A549 (cell line): Measurements from ENCODE around the gene PAEP.

Experiments used
- CEBPB ChIP-seq, 2 experiments: fragments of >200 bp in 1 of 2; sonication (Bioruptor Twin) in 1 of 2; formaldehyde crosslinking in 1 of 2; IDR thresholded peaks; 2 replicates each; pipeline ENCODE4 v1.6.1; 2012 to 2016
- FOSL2 ChIP-seq, 2 experiments: fragments of 450-650 bp in 1 of 2; fragments of >200 bp in 1 of 2; sonication (Bioruptor Twin) in 1 of 2; formaldehyde crosslinking; IDR thresholded peaks; 2 replicates each; pipeline versions ENCODE4 v1.5.0 to v1.6.1; 2016 to 2020; ENCODE audit warnings: mild to moderate bottlenecking in 1 of 2, moderate library complexity in 1 of 2
- HMGXB4 ChIP-seq: fragments of 250-450 bp; sonication (Bioruptor Pico); IDR thresholded peaks from 2 replicates; pipeline ENCODE4 v1.5.0; 2021; ENCODE audit warnings: mild to moderate bottlenecking, moderate library complexity, borderline replicate concordance
- HOXB13 ChIP-seq: fragments of 250-450 bp; sonication (Bioruptor Pico); IDR thresholded peaks from 2 replicates; pipeline ENCODE4 v1.5.0; 2020; ENCODE audit warnings: low read depth, mild to moderate bottlenecking, moderate library complexity
- MYC ChIP-seq: IDR thresholded peaks from 2 replicates; pipeline ENCODE4 v1.6.1; 2012; ENCODE audit warnings: mild to moderate bottlenecking, inconsistent platforms, low read length, improper control_type of control experiment, borderline replicate concordance
- POLR2A ChIP-seq: IDR thresholded peaks from 2 replicates; pipeline ENCODE4 v1.6.1; 2012; ENCODE audit warnings: mild to moderate bottlenecking, low read length
- RAD21 ChIP-seq, 2 experiments: fragments of >200 bp in 1 of 2; sonication (Bioruptor Twin) in 1 of 2; formaldehyde crosslinking in 1 of 2; IDR thresholded peaks in 1 of 2; conservative IDR thresholded peaks in 1 of 2; 2 replicates in 1 of 2; 3 replicates in 1 of 2; pipeline ENCODE4 v1.6.1; 2012 to 2018; ENCODE audit warnings: inconsistent platforms in 1 of 2
- SREBF2 ChIP-seq: fragments of 450-650 bp; IDR thresholded peaks from 2 replicates; pipeline ENCODE4 v1.6.1; 2014; ENCODE audit warnings: mild to moderate bottlenecking, moderate library complexity
- USF2 ChIP-seq: fragments of 450-650 bp; IDR thresholded peaks from 2 replicates; pipeline ENCODE4 v1.6.1; 2014; ENCODE audit warnings: antibody characterized with exemption
- TF ChIP-seq, protein P1 (sequence below): fragments of >200 bp; sonication (Bioruptor Twin); formaldehyde crosslinking; IDR thresholded peaks from 3 replicates; pipeline ENCODE4 v1.5.1; 2016
- TF ChIP-seq, protein P2 (sequence below): fragments of 200-600 bp; sonication (generic); IDR thresholded peaks from 2 replicates; pipeline ENCODE4 v1.6.1; 2016; ENCODE audit warnings: antibody characterized with exemption, mild to moderate bottlenecking, moderate library complexity

- TF ChIP-seq, protein P1, sequence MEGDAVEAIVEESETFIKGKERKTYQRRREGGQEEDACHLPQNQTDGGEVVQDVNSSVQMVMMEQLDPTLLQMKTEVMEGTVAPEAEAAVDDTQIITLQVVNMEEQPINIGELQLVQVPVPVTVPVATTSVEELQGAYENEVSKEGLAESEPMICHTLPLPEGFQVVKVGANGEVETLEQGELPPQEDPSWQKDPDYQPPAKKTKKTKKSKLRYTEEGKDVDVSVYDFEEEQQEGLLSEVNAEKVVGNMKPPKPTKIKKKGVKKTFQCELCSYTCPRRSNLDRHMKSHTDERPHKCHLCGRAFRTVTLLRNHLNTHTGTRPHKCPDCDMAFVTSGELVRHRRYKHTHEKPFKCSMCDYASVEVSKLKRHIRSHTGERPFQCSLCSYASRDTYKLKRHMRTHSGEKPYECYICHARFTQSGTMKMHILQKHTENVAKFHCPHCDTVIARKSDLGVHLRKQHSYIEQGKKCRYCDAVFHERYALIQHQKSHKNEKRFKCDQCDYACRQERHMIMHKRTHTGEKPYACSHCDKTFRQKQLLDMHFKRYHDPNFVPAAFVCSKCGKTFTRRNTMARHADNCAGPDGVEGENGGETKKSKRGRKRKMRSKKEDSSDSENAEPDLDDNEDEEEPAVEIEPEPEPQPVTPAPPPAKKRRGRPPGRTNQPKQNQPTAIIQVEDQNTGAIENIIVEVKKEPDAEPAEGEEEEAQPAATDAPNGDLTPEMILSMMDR, result no peak
- no peak for TF ChIP-seq HMGXB4 (CRISPR knock-in tag)
- no peak for TF ChIP-seq USF2
- TF ChIP-seq POLR2A, result no peak
- TF ChIP-seq HOXB13 (CRISPR knock-in tag), result no peak
- TF ChIP-seq MYC, result no peak
- TF ChIP-seq CEBPB (IDR thresholded peaks at IDR 0.05), result no peak
- TF ChIP-seq SREBF2, result no peak
- no peak for TF ChIP-seq FOSL2 (IDR thresholded peaks at IDR 0.05)
- no peak for TF ChIP-seq FOSL2 (CRISPR knock-in tag; IDR thresholded peaks at IDR 0.05)
- no peak for TF ChIP-seq RAD21 (conservative IDR thresholded peaks at IDR 0.05 in 1 of 2, IDR thresholded peaks at IDR 0.05 in 1 of 2)
- TF ChIP-seq, protein P2, sequence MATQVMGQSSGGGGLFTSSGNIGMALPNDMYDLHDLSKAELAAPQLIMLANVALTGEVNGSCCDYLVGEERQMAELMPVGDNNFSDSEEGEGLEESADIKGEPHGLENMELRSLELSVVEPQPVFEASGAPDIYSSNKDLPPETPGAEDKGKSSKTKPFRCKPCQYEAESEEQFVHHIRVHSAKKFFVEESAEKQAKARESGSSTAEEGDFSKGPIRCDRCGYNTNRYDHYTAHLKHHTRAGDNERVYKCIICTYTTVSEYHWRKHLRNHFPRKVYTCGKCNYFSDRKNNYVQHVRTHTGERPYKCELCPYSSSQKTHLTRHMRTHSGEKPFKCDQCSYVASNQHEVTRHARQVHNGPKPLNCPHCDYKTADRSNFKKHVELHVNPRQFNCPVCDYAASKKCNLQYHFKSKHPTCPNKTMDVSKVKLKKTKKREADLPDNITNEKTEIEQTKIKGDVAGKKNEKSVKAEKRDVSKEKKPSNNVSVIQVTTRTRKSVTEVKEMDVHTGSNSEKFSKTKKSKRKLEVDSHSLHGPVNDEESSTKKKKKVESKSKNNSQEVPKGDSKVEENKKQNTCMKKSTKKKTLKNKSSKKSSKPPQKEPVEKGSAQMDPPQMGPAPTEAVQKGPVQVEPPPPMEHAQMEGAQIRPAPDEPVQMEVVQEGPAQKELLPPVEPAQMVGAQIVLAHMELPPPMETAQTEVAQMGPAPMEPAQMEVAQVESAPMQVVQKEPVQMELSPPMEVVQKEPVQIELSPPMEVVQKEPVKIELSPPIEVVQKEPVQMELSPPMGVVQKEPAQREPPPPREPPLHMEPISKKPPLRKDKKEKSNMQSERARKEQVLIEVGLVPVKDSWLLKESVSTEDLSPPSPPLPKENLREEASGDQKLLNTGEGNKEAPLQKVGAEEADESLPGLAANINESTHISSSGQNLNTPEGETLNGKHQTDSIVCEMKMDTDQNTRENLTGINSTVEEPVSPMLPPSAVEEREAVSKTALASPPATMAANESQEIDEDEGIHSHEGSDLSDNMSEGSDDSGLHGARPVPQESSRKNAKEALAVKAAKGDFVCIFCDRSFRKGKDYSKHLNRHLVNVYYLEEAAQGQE, result no peak
These were observed 28.3 kb downstream of the PAEP start for GRCh38 chr9:135589596-135590485.
